GM11168 (cell line): Measurements from ENCODE around the gene NLE1.

Source experiments
- in situ Hi-C: fragments of 300-500 bp; cut with MboI; formaldehyde crosslinking; loops from one replicate; pipeline ENCODE4 v1.12.0; 2022; ENCODE audit warnings: low sequenced_read_pairs; ENCODE audit not compliant: unreplicated experiment

NLE1 gene

GRCh38 chr17:35164716-35165115, 22.6 kb upstream of the NLE1 start:
- in situ Hi-C loops = loop anchor here (10.0 to 25.0 kb wide), 2 partner anchors 370 to 573 kb away; partner anchors contain the start of genes RASL10B and SLFN12L

DNA sequence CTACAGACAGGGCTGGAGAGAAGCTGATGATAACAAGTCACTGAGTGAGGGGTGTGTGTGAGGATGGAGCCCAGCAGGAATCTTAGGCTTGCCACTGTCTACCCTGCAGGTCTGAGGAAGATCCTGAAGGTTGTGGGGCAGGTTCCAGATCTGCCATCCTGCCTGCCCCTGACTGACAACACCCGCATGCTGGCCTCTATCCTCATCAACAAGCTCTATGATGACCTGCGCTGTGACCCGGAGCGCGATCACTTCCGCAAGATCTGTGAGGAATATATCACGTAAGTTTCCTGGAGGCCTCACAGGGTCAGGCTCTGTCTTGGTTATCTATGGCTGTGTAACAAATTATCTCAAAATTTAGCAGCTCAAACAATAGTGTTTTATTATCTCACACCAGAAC, 21.8 kb upstream of the NLE1 start:
- in situ Hi-C loops = loop anchor here (10.0 to 25.0 kb wide), 2 partner anchors 371 to 573 kb away; partner anchors contain the start of genes RASL10B and SLFN12L

DNA sequence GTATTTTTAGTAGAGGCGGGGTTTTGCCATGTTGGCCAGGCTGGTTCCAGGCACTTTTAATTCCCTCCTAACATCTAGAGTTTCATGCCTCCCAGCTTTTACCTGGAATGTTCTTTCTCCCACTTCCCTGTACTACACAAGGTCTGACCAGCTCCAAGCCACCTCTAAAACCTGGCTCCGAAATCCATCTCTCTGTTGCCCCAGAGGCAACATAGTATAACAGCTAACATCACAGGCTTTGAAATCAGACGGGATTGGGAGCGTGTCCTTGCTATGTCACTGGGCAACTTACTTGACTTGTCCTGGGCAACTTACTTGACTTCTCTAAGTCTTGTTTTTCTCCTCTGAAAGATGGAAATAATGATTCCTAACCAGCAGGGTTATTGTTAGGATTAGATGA, 20.7 kb upstream of the NLE1 start:
- in situ Hi-C loops = loop anchor here (10.0 to 25.0 kb wide), 2 partner anchors 372 to 575 kb away; partner anchors contain the start of genes RASL10B and SLFN12L

- in situ Hi-C loops = loop anchor here (10.0 to 25.0 kb wide), 2 partner anchors 373 to 576 kb away; partner anchors contain the start of genes RASL10B and SLFN12L
These were observed 19.2 kb upstream of the NLE1 start for GRCh38 chr17:35161281-35161761.

GRCh38 chr17:35160354-35161201, 18.5 kb upstream of the NLE1 start:
- in situ Hi-C loops = loop anchor here (10.0 to 25.0 kb wide), 2 partner anchors 374 to 577 kb away; partner anchors contain the start of genes RASL10B and SLFN12L

DNA sequence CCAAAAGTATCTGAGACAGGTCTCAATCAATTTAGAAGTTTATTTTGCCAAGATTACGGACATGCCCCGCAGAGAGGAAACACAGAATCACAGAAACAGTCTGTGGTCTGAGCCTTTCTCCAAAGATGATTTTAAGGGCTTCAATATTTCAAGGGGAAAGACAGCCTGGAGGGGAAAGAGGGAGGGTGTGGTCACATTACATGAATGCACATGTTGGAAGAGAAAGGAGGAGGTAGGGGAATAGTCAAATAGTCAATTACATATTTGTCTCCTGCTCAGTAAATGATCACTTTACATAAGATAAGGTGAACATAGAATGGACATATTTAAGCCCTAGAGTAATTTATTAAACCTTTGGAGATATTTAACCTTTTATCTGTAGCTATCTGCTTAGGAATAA, 17.8 kb upstream of the NLE1 start:
- in situ Hi-C loops = loop anchor here (10.0 to 25.0 kb wide), 2 partner anchors 375 to 577 kb away; partner anchors contain the start of genes RASL10B and SLFN12L

DNA sequence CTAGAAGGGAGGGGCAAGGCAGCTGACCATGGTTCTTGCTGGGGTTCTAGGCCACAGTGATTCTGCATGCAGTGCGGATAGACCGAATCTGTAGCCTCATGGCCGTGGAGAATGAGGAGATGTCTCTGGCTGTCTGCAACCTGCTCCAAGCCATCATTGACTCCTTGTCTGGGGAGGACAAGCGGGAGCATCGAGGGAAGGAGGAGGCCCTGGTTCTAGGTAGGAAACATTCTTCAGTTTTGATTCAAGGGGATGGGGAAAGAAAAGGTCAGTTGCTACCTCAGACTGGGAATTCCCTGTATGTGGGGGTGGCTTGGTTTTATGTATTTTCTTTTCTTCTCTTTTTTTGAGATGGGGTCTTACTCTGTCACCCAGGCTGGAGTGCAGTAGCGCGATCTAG, 13.1 kb upstream of the NLE1 start:
- in situ Hi-C loops = loop anchor here (25.0 kb wide), 1 partner anchor 582 kb away; the partner anchor contains the start of gene RASL10B

GRCh38 chr17:35154196-35155165, 12.4 kb upstream of the NLE1 start:
- in situ Hi-C loops = loop anchor here (25.0 kb wide), 1 partner anchor 583 kb away; the partner anchor contains the start of gene RASL10B

- in situ Hi-C loops = loop anchor here (25.0 kb wide), 1 partner anchor 585 kb away; the partner anchor contains the start of gene RASL10B
These were observed 10.5 kb upstream of the NLE1 start for GRCh38 chr17:35152421-35153140.

DNA sequence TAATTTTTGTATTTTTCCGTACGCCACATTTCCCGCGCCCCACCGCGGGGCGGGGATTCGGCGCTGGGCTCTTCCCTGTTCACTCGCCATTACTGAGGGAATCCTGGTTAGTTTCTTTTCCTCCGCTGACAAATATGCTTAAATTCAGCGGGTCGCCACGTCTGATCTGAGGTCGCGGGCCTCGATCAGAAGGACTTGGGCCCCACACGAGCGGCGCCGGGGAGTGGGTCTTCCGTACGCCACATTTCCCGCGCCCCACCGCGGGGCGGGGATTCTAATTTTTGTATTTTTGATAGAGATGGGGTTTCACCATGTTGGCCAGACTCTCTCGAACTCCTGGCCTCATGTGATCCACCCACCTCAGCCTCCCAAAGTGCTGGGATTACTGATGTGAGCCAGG, 9.0 kb upstream of the NLE1 start:
- in situ Hi-C loops = loop anchor here (25.0 kb wide), 1 partner anchor 586 kb away; the partner anchor contains the start of gene RASL10B

DNA sequence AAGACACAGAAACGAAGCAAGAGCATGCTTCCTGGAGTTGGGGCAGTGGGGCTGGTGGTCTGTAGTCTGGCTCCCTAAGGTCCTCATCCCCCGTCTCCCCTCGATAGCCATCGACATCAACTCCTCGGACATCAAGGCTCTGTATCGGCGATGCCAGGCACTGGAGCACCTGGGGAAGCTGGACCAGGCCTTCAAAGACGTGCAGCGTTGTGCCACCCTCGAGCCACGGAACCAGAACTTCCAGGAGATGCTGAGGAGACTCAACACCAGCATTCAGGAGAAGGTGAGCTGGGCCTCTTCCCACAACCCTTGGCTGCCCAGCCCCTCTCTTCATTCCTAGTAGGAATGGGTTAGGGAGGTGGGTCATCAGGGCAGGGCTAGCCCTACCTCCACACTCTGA, 7.8 kb upstream of the NLE1 start:
- in situ Hi-C loops = loop anchor here (25.0 kb wide), 1 partner anchor 587 kb away; the partner anchor contains the start of gene RASL10B

DNA sequence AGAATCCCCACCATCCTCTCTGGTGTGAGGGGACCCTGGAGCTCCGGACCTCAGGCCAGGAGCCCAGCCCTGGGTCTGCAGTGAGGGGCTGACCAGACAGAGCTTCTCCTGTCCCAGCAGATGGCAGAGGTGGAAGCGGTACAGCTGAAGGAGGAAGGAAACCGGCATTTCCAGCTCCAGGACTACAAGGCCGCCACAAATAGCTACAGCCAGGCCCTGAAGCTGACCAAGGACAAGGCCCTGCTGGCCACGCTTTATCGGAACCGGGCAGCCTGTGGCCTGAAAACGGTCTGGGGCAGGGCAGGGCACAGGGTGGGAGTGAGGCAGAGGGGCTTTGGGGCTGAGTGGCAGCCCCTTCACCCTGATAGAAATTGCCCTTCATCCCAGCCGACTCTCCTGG, 6.0 kb upstream of the NLE1 start:
- in situ Hi-C loops = no loop called here

DNA sequence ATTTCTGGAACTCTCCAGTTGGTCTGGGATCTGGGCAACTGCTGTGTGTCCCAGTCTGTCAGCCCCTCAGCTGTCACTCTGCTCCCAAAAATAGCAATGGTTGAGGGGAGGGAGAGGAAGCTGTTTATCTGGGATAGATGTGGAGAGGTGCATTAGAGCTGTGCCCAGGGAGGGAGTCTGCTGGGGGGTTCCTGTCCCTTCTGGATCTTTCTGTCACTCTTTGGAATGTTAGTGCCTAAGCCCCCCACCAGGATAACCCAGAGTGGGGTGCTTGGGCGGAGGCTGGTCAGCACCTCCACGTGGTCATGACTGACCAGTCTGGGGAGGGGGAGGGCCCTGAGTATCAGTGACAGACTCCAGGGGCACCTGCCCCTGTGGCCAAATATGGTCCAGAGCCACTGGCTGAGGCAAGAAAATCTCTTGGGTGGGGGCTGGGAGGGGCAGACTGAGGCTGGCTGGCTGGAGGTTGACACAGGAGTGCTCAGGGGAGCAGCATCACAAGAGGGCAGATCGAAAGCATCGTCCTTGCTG, 5.3 kb upstream of the NLE1 start, which contains the start of gene UNC45B:
Gene UNC45B (plus strand): TSS at position 443 of the 531 bp plus-strand sequence. CDS start 447 bp downstream, outside the sequence.
- in situ Hi-C loops = no loop called here

DNA sequence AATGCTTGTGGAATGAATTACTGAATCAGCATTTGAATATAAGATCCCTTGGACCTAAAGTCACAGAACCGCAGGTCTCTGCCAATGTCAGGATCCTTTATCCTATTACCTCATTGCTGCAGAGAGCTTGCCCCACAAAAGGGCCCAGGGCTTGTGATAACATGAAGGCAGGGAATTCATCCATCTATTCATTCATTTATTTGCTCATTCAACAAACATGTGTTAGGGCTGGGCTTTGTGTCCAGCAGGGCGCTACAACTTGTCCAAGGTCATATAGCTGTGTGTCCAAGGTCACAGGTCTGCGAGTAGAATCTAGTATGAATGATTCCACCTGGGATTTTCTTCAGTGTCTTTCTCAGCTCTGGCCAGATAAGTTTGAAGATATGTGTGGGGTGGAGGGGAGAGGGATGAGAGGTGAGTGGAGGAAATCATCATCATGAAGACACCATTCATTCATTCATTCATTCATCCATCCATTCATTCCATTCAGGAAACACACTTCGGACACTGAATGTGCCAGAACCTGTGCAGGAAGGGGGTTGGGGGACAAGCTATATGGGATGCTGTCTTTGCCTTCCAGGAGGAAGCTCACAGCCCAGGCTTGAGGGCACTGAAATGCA, 4.2 kb upstream of the NLE1 start:
- in situ Hi-C loops = no loop called here

DNA sequence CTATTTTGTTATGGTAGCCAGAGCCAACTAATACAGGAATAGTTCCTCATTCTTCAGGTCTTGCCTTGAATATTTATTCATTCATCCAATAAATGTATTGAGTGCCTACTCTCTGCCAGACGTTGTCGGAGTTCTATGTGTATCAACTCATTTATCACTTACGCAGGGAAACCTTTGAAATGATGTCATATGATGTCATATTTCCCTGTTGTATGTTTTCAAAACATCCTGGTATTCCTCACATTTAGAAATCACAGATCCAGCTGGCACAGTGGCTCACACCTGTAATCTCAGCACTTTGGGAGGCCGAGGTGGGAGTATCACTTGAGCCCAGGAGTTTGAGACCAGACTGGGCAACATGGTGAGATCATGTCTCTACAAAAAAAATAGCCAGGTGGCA, 2.7 kb upstream of the NLE1 start:
- in situ Hi-C loops = no loop called here

GRCh38 chr17:35142467-35142796, 329 bp upstream of the NLE1 start:
- in situ Hi-C loops = no loop called here

DNA sequence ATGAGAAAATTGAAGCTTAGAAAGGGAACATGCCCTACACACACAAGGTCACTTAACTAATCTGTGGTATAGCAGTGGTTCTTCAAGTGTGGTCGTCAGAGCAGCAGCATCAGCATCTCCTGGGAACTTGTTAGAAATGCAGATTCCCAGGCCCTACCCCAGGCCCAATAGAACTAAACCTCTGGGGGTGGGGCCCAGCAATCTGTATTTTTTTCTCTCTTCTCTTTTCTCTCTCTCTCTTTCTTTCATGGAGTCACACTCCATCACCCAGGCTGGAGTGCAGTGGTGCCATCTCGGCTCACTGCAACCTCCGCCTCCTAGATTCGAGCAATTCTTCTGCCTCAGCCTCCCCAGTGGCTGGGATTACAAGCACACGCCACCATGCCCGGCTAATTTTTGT, 3.9 kb downstream of the NLE1 start:
- in situ Hi-C loops = no loop called here

DNA sequence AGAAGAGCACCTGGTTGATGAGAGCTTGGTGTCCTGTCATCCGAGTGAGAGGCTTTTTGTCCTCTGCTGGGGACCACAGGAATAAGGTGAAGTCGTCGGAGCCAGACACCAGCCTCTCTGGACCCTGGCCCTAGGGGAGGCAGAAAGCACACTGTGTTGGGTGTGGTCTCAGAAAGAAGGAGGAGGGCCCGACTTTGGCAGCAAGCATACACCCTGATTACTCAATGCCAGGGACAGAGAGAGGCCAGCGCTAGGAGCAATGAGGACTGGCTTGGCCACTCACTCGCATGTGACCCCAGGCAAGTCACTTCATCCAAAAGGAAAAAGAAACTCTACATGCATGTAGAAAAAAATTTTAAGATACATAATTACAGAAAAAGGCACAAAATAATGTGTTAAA, 6.8 kb downstream of the NLE1 start:
- in situ Hi-C loops = no loop called here
